ENCODE data around the gene AGER.

GRCh38 chr6:32152769-32153563, 31.1 kb downstream of the AGER start:
- TF ChIP-seq POLR2A (IDR thresholded peaks at IDR 0.05; ENCODE audit: low read length) (no peak), GATA1 (IDR thresholded peaks at IDR 0.05; ENCODE audit: low read depth, low read length) (no peak)

All from erythroblast (primary cell).